Caki2 (cell line): Measurements from ENCODE around the gene SPX. TPM values are rescaled to one million over a fixed set of nuclear protein-coding genes. Genes with fewer than 3 reads are reported as not detected.

Experiments used
- DNase-seq: peaks from one replicate; pipeline ENCODE4 v3.0.0-alpha.2; 2015; ENCODE audit warnings: low read depth
- in situ Hi-C: cut with HindIII; loops from 2 replicates; pipeline ENCODE4 v1.10.0; 2016; ENCODE audit warnings: low sequenced_read_pairs, low pct_unique_long_range_greater_than_20kb, mixed read lengths
- total RNA-seq: library from RNA; depleted of rRNA; stranded (reverse); fragments of >200 nt; shearing (Covaris generic); gene quantifications from 2 replicates; pipeline ENCODE4 v1.2.3, GENCODE V29; 2014; ENCODE audit warnings: low replicate concordance

Gene SPX
- total RNA-seq, 1 experiment from 2014 or later, result 33.4 TPM

DNA sequence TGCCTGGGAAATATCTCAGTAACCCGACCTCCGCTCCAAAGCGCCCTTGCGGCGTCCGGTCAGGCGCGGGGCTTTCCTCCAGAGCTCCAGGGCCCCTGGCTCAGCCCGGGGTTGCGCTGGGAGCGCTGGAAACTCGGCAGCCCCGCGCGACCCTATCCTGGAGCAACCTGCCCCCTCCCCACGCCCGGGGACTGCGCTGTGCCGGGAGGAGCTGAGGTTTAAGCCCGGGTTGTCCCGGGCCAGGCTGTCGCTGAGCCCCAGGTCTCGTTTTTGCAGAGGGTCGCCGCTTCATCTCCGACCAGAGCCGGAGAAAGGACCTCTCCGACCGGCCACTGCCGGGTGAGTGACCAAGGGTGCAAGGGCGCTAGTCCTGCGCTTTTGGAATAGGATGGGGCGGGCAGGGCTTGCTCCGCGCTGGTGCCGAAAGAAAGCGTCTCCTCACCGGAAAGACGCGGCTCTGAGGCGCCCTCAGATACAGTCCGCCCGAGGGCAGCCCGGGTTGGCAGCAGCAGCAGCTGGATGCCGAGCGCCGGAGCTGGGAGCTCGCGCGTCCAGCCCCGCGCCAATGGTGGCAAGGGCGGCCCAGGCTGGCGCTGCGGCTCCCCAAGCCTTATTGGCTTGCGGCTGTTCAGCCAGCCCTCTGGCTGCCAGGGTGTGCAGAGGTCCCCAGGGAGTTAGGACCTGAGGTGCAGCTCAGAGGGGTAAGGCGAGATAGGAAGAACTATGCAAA lies 1.5 kb downstream of the SPX start:
- in situ Hi-C loops, result no loop called here
- peak; percentile 60 for DNase-seq

DNA sequence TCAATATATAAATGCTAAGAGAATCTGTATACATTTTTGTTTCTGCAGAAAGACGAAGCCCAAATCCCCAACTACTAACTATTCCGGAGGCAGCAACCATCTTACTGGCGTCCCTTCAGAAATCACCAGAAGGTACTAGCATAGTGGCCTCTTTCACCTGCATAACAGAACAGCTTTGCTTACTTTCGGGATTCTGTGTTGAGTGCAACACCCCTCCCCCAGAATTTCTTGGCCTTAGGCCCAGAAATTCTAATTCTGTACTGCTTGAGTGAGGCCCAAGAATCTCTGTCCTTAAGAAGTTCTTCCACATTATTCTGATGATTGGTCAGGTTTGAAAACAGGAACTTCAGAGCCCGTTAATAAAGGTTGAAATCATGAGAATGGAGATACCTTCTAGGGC lies 2.9 kb downstream of the SPX start:
- peak; percentile 65 for DNase-seq

DNA sequence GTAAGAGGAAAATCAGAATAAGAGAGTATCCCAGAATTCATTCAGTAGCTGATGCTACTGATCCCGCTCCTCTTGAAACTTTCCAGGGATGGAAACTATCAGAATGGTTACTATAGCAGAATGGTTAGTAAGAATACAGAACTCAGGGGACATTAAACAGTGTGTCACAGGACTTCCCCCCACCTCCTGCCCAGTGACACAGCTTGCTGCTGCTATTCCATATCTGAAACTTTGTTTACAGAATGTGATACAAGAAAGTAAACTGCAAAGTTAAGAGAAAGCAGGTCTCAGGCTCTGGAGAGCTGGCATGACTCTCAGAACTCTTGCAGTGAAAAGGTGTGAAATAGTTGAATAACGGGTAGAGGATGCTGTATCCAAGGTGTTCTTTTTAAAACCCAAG lies 3.4 kb downstream of the SPX start:
- in situ Hi-C loops, result no loop called here
- no peak for DNase-seq

More for the DNA sequence above, 2.9 kb downstream of the SPX start:
- in situ Hi-C loops, result no loop called here

DNA sequence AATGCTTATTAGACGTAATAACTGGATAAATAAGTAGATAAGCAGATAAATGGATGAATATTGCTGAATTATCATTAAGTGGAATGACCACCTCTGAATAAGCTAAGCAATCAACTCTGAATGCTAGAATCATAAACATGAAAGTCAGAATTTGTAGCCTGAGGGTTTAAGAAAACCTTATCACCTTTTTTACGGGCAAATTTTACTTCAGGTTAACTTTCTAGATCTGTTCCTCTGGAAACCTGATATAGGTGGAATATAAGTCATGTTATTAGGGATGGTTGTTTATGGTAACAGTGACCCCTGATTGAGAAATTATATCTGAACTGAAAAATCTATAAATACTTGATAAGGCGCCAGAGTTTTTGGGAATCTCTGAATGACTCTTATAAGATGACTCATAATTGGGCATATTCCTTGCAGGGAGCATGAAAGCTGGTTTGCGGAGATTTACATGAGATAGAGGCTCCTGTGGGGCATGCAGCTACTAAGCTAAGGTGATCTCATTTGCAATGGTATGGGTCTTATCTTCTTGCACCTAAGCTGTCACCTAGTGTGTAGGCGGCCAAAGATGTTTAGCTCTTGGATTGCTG lies 12.1 kb downstream of the SPX start:
- no peak for DNase-seq
- in situ Hi-C loops, result no loop called here

DNA sequence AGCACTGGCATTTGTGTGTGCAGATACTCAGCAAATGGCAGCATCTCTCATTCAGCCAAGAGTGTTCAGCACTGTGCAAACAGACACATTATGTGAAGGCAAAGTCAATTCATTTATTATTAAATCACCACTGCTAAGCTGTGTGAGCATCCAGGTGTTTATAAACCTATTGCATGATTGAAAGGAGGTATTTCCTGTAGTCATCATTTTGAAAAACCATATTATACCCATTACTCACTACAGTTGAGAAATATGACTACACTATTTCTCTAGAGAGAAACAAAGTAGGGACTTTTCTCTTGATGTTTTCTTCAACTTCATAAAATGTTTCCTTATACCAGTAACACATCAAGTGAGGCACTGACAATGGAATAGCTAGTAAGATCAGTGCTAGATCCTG lies 13.7 kb downstream of the SPX start:
- no peak for DNase-seq
- in situ Hi-C loops, result no loop called here

DNA sequence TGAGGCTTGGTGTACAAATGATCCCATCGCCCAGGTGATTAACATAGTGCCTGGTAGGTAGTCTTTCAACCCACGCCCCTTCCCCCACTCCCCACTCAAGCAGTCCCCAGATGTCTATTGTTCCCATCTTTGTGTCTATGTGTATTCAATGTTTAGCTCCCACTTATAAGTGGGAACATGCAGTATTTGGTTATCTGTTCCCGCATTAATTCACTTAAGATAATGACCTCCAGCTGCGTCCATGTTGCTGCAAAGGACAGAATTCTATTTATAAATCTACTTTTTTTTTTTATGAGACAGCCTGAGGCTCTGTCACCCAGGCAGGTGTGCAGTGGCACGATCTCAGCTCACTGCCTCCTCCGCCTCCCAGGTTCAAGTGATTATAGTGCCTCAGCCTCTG lies 15.7 kb downstream of the SPX start:
- in situ Hi-C loops, result no loop called here
- DNase-seq, result no peak

DNA sequence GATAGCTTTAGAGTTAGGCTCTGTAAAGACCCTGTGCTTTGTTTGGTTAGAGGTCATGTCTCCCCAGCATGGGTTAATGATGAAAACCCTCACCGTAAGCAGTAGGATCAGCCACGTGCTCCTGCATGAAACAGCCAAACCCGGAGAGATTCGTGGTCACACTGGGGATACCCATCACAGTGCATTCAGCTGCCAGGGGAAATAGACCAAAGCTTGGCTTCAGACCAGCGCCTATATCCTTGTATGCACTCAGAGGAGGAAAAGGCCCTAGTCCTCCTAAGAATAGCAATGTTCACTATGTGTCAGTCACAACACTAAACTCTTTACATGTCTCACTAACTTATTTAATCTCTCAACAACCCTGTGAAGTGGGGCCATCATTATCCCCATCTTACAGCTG lies 16.3 kb downstream of the SPX start:
- no peak for DNase-seq
- in situ Hi-C loops, result no loop called here

DNA sequence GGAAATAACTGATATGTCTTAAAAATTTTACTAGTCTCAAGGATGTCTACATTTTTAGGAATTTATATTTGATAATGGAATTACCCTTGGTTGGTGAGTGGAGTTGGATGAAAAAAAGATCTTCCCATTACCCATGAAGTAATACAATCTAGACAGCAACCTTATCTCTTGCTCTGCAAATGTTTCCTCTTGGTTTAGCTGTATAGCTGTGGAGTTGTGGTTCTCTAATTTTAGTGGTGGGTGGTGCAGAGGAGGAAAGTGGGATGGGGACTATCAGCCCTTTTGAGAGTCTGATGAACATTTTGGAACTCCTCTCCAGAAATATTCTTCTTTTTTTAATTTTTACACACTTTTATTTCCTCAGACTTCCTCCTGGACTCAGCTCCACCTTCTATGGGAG lies 17.1 kb downstream of the SPX start:
- in situ Hi-C loops, result no loop called here
- no peak for DNase-seq

DNA sequence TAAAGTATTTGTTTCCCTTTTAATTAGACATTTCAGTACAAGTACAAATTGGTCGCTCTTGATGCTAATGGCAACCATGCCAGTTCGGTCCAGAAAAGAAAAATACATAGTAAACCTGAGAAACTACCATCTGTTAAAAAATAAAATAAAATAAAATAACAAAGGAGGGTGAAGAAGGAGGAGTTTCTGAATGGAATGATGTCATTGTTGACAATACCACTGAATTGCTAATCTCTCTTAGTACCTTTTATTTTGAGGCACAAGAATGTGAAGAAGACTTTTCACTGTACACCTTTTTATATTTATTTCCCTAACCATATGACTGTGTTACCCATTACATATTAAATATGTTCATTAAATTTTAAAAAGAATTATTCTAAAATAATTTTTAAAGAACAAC lies 19.5 kb downstream of the SPX start:
- DNase-seq, result no peak
- in situ Hi-C loops, result no loop called here

DNA sequence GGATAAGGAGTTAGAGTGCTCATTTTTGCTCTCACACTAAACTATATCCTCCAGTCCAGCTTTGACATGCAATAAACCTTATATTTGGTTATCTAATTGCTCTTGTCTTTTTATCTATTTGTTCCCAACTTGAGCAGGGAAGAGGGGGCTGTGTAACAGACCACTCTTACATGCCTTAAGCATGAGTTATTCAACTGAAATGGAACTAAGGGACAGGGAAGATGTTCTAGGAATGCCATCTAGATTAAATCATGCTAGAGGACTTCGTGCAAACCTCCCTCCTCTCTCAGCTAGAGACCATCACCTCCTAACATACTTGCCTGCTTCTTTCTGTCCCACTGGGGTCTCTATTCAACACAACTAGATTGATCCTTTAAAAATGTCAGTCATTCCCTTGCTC lies 20.6 kb downstream of the SPX start:
- in situ Hi-C loops, result no loop called here
- no peak for DNase-seq

DNA sequence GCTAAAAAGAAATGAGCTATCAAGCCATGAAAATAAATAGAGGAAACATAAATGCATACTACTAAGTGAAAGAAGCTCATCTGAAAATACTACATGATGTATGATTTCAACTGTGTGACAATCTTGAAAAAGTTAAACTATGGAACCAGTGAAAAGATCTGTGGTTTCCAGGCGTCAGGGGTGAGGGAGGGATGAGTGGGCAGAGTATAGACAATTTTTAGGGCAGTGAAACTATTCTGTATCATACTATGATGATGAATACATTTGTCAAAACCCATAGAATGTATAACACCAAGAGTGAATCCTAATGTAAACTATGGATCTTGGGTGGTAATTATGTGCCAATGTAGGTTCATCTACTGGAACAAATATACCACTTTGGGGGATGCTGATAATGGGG lies 21.3 kb downstream of the SPX start:
- in situ Hi-C loops, result no loop called here
- no peak for DNase-seq

DNA sequence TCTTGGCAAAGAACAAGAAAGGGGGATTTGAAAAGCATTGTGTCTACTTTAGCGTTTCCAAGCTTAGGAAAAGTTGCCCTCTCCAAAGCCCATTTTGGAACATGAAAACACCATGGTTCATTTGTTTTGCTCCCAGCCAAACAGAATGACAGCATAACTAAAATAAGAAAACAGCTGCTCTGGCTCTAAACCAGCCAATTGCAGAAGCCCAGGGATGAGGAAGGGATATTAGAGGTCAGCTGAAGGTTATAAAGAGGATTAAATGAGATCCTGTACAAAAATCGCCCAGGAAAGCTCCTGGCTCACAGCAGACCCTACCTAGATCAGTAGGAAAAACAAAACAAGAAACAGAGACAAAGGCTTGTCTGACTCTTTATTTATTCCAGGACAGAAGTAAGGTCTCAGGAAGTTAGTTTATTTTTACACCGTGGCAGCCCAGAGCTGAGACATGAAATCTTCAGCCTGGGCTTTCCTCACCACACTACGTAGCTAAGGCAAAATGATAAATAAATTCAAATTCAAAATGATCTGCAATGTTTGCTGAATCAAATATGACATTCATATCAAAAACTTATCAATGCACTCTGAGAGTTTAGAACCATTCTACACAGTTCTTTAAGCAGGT lies 25.9 kb downstream of the SPX start:
- in situ Hi-C loops, result no loop called here
- DNase-seq, result no peak

DNA sequence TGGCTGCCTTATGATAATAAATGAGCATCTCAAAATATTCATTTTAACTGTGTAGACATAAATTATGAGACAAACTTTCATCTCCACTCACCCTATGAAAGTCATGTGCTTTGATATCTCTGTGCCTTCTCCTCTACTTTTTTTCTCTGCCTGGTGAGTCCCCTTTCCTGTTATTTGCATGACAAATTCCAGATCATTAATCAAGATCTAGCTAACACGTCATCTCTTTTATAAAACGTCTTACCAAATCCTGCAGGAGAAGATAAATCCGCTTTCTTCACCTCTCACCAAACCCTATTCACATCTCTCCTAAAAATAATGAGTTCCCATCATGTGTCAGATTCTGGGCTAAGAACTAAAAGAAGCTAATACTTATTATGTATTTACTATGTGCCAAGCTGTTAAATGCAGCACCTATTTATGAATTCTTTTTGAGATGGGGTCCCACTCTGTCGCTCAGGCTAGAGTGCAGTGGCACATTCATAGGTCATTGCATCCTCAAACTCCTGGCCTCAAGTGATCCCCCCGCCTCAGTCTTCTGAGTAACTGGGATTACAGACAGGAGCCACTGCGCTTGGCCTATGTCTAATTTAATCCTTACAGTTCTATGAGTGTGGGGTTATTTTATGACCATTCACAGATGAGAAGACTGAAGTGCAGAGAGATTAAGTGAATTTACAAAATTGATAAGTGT lies 26.7 kb downstream of the SPX start:
- in situ Hi-C loops, result no loop called here
- no peak for DNase-seq

DNA sequence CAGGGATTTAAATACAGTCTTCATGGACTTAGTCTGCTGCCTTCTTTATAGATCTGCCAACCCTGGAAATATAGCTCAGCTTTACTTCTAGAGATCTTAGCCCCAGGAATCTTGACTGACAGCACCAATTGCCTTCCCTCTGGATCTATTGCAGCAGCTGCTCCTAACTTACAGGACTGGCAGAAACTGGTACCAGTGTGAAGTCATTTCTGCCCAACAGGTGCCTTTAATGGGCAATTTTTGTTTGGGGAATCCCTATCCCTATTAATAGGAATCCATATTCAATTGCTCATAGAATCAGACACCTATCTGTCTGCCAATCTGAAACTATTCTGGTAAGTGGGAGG lies 27.2 kb downstream of the SPX start:
- in situ Hi-C loops, result no loop called here

DNA sequence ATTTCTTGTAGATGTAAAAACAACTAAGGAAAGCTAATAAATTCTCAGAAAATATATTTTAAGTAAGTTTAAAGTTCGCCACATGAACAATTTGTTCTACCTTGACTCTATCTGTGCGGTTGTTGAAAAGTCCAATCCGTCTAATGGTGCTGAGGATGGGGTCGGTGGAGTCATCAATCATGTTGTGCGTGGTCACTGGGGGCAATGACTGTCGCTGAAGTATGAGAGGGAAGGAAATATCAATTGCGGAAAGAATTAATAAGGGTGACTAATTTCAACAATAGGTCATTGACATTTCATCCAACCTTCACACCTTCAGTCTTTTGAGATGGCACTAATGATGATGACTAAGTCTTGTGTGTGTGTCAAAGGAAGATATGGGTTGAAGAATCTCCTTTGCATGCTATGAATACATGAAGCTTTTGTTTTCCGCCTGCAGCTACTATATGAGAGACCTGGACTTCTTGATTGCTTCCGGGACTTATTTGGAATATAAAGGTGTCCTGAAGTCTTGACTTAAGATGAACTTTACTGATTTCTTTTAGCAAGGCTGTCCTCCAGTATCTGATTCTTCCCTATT lies 32.1 kb downstream of the SPX start:
- no peak for DNase-seq
- in situ Hi-C loops, result no loop called here

More for the DNA sequence above, 27.2 kb downstream of the SPX start:
- DNase-seq, result no peak

DNA sequence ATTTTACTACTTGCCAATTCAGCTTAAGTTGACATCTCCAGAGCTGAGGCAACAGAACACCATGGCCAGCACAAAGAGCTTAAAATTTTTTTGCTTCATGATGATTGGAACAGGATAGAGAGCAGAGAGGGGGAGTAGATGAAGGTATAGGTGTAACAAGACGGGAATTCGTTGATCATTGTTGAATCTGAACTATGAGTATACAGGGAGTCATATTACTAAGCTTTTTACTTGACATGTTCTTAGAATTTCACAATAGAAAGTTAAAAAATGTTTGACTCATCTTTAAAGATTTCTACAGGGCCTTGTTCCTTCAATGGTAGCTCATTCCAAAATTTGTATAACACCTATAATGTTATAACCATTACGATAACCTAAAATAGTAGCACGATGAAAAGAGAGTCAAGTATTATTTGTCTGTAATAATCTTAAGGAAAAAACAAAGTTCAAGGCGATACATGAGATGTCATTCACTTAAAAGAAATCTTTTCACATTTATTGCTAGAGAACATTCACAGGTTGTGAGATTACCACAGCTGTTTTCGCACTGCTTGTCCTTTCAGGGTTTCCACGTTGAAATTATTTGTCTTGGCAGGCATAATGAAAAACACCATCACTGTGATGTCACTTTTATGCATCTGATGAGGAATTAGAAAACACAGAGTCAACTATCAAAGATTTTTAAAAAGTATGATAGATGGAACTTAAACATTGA lies 33.9 kb downstream of the SPX start:
- in situ Hi-C loops, result no loop called here
- DNase-seq, result no peak

DNA sequence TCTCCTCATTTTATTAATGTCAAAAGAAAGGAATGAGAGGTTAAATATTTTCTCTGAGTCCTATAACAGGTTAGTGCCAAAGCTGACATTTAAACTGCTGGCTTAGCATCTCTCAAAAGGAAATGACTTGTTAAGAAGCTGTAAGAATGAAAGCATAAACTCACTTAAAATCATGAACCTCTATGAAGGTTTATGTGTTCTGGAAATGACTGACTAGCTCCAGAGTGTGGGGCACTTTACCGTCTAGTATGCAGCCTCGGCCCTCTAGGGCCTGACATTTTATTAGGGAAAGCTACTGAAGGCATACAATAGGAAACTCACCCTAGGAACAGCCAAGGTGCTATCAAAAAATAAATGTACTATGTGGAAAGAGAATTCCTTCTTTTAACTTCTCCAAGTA lies 35.1 kb downstream of the SPX start:
- DNase-seq, result no peak
- in situ Hi-C loops, result no loop called here

DNA sequence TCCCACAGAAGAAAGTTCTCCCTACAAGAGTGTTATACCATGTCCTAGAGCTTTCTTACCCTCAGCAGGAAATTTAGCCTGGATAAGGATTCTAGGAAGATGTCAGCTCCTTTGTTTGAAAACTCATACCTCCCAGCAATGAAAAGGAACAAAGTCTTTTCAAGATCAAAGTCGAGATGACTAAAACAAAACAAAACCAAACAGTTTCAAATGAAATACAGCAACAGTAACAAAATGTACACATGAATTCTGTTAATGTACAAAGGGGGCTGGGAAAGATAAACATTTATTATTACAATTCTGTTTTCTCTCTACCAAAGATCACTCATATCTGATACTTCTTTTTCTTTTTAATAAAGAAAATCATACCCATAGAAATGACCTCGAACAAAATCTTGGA lies 36.8 kb downstream of the SPX start:
- in situ Hi-C loops, result no loop called here
- no peak for DNase-seq
